CD1c-positive myeloid dendritic cell (primary cell): Measurements from ENCODE around the gene ATP11C.
A peak's percentile ranks its signal among the peaks of the same experiment; 100 is the strongest.
"Not testable (repeated sequence)": the region's sequence is repeated elsewhere in the genome, so short reads cannot be mapped to it uniquely, and the experiment has no call there.

Source experiments
- DNase-seq: peaks from one replicate; pipeline ENCODE4 v3.0.0-alpha.2; 2016; ENCODE audit errors: extremely low spot score

ATP11C gene

DNA sequence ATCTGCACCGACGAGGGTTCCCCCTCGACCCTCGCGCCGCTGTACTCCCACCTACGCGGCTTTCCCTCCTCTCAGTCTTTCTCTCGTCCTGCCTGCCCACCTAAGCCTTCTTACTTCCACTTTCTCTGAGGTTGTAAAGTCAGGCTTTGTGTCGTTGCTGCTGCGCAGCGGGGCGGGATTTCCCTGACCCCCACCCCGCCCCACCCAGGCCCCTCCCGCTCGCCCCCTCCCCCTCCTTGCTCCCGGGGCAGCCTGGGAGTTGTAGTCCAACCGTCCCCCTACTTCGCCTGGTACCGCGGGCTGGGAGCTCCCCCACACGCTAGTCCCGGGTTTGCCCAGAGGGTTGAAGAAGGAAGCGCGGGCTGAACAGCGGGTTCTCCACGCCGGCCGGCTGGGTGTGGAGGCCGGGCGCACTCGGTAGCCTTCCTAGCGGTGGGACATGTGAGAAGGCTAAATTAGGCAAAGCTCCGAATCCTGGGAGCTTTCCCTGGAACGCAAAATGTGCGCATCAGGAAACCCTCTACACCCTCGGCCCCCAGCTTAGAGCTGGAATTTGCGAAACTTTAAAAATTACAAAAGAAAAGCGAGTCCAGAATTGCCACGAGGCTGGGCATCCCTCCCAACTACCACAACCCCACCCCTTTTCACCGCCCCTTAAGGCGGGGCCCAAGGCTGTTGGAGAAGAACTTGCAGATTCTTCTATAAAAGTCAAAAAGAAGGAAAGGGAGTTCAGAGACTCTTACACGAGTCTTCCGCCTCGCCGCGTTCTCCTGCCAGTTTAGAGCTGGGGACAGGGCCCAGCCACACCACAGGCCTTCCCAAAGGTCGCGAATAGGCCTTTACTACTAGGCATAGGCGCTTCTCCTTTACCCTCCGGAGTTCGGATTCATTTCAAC, at the start of gene ATP11C:
Gene ATP11C (minus strand): TSS at position 153 of the 896 bp plus-strand sequence. CDS start 1,011 bp downstream, outside the sequence.
- peak; percentile 85 for DNase-seq

DNA sequence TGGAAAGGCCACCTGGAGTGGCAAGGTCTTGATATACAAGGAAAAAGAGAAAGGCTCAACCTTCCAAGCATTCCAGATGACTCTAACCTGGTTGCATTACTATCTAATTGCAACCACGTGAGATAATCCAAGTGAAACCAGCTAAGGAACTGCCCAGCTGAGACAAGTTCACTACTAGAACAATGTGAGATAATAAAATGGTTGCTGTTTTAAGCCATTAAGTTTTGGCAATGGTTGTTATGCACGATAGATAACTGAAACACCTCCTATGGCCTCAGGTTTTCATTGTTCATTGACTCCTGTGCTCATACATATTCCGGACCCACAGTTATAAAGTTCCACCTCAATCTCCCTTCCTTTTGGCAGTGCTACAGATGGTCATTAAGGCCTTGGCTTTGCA, 41.6 kb upstream of the ATP11C start:
- no peak for DNase-seq

DNA sequence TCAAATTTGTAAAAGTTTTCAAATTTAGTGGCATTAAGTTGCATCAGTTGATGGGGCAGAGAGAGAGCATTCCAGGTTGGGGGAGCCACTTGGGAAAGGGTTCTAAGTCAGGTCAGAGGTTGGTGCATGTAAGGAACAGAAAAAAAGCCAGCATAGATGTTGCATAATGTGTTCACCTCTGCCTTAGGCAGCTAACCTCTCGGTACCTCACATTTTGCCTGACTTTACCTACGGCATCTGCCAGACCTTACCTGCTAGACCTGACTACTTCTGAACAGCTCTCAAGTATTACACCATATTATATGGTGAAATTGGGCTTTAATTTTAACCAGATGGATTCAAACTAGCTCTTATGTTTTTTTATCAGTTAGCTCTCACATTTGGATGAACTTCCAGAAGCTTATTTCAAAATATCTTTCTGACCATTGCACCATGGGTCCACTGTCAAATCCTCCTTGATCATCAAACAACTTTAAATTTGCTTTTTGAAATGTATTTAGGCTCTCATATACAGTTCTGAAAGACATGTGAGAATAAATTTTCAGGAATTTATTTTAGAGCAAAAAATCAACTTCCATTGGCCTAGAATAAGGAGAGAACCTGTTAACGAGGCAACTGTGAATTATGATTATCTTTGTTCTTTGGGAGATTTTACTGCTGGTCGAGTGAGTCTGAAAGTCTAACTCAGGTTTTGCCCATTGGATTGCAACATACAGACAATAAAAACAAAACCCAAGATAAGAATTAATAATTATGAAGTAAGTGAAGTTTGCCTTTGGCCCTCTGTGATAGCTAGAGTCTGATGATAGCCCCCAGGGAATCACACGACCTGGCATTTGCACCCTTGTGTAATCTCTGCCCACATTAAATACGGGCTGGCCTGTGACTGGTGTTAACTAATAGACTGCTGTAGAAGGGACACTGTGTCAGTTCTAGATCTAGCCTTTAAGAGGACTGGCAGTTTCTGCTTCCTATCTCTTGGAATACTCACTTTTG, 40.1 kb upstream of the ATP11C start:
- DNase-seq, result no peak

DNA sequence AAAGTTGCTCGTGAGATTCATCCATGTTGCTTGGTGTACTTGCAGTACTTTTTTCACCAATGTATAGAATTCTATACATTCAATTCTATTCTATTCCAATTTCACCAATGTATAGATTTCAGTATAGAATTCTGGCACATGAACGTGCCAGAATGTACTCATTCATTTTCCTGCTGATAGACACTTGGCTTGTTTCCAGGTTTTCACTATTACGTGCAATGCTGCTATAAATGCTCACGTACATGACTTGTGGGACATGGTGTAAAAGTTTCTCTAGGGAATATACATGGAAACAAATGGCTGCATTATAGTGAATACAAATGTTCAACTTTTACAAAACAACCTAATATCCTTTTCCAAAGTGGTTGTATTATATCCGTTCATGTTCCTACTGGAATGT, 39.3 kb upstream of the ATP11C start:
- DNase-seq, result no peak

DNA sequence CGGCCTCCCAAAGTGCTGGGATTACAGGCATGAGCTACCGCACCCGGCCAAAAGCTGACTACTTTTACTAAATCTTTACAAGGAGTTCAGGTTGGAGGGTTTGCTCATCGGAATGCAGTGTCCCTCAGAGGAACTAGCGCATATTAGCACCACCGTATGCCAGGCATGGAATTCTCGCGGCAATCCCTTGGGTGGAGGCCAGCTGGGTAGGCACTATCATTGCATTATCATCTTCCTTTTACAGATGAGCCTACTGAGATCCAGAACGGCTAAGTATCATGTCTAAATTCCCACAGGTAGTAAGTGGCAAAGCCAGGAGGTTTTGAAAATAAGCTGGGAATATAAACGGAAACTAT, 38.5 kb upstream of the ATP11C start:
- no peak for DNase-seq

DNA sequence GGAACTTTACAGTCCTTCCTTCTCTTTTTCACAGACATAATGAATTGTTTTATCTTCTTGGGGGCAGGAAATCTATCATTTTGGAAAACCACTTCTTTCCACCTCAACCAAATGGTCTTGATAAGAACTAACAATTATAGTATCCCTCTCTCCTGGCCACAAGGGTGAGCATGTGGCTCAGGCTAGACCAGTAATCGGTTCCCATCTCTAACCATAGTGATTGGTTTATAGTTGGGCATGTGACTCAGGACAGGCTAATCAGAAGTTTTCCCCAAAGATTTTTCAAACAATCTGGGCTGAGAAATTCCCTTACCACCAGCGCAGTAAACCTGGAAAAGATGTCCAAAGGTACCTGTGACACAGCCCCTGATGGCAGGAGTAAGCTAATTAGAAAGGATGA, 36.4 kb upstream of the ATP11C start:
- no peak for DNase-seq

DNA sequence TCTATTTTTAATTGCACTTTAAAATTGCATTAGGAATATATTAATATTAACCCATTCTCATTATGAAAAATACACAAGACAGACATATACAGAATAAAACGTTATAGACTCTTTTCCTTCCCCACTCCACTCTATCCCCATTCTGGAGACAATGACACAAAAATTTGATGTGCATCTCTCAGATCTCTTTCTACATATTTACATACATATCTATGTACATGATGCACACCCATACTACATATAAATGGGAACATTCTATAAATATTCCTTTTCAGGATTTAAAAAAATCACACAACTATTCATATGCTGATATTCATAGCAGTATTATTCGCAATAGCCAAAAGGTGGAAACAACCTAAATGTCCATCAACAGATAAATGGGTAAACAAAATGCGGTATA, 34.9 kb upstream of the ATP11C start:
- no peak for DNase-seq

DNA sequence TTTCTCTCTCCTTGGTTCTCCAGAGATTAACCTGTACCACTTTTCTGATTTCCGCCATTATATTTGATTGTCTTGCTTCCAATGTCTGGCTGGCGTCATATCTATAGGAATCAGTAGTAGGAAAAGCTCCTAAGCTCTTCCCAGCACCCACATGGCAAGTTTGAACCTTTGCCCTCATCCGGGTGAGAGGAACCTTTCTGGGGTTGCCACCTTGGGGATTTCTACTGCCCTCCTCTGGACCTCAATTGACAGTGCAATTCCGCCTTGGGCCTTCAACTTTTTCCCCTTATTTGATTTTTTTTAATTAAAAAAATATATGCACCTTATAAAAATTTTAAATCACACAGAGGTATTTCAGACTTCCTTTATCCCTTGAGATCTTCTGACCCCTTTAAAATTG, 34.4 kb upstream of the ATP11C start:
- DNase-seq, result no peak

DNA sequence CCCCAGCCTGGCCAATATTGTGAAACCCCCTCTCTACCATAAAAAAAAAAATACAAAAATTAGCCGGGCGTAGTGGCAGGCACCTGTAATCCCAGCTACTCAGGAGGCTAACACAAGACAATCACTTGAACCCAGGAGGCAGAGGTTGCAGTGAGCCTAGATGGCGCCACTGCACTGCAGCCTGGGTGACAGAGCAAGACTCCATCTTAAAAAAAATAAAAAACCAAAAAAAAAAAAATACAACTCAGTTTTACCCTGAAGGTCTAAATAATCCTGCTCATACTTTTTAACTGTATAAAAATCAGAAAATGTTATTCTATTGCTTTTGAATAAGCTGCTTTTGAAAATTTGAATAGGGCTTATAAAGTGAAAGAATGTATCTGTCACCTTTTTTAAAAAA, 33.3 kb upstream of the ATP11C start:
- not testable (repeated sequence) for DNase-seq

DNA sequence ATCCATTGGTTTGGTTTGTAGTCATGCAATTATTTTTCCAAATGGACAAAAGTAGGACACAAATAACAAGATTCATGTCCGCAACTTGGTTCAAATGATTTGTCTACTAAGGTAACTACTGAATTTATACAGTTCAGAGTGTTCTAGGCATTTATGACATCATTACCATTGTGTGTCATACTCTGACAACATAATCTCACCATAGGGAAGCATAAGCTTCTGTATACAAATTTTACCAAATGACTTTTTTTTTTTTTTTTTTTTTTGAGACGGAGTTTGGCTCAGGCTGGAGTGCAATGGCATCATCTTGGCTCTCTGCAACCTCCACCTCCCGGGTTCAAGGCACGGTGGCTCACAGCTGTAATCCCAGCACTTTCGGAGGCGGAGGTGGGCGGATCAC, 32.6 kb upstream of the ATP11C start, which contains the start of gene CXorf66:
Gene CXorf66 (minus strand): TSS at position 101 of the 400 bp plus-strand sequence. CDS start 25 bp downstream, at position 76.
- DNase-seq, result no peak

DNA sequence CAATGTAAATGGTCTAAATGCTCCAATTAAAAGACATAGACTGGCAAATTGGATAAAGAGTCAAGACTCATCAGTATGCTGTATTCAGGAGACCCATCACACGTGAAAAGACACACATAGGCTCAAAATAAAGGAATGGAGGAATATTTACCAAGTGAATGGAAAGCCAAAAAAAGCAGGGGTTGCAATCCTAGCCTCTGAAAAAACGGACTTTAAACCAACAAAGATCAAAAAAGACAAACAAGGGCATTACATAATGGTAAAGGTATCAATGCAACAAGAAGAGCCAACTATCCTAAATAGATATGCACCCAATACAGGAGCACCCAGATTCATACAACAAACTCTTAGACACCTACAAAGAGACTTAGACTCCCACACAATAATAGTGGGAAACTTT, 28.2 kb upstream of the ATP11C start:
- DNase-seq, result not testable (repeated sequence)

DNA sequence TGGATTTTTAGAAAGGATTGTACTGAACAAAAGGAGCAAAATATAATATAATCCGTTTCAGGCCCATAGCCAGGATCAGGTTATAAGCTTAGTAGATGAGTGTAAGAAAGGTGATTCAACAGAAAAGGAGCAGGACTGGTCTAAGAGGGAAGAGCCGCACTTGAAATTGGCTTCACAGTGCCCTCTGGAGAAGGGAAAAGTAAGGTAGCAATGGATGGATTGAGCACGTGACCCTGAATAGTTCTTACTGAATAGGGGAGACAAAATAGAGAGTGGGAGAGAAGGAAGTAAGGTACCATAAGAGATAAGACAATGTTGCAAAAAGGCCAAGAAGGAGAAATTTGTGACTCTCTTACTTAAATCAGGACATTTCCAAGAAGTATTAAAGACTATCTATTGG, 16.9 kb upstream of the ATP11C start:
- DNase-seq, result no peak

DNA sequence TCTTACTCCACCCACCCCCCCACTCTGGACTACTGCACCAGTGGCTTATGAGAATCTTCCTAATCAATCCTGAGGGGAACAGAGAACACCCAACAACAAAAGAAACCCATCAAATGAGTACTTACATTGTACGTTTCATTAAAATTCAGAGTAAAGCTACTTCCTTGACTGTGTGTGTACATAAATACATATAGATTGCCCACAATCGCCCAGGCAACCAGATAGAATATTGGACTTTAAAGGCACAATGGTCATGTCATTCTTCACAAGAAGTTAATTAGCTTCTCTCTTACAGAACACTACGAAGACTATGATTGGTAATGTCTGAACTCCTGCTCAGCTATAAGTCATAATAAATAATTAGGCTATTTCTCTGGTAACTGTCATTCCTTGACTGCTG, 12.2 kb upstream of the ATP11C start:
- no peak for DNase-seq

DNA sequence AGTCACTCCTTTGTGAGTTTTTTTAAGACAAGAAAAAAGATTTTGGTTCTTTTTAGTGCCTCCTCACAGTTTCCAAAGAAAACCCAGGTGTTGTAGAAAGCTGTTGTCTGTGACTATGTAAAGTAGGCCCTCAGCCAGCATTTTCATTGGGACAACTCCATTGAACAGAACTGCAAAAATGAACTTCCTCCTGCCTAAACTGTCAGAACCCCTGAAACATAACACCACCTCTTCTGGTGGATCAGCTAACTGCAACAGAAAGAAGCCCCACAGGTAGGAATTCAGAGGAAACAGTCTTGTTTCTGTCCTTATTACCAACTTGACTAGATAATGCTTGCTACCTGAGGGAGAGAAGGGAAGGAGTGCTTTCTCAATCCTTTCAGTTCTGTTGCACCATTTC, 3.4 kb upstream of the ATP11C start:
- no peak for DNase-seq

DNA sequence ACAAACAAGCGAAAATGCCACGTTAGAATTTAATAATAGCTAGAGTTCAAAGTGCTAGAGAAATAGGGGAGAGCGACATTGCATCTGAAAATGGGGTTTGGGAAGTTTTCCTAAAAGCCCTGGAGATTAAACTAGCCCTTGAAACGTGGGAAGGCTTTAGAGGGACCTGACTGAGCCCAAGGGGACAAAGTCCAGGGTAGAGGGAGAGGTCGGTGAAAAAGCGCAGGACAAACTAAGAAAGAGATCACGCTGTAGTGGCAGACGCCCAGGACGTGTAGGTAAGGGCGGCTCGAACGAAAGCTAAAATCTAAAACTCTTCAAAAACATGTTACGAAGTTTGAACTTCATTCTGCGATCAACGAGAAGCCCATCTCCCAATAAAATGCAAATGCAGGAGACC, 1.1 kb upstream of the ATP11C start:
- DNase-seq, result no peak

DNA sequence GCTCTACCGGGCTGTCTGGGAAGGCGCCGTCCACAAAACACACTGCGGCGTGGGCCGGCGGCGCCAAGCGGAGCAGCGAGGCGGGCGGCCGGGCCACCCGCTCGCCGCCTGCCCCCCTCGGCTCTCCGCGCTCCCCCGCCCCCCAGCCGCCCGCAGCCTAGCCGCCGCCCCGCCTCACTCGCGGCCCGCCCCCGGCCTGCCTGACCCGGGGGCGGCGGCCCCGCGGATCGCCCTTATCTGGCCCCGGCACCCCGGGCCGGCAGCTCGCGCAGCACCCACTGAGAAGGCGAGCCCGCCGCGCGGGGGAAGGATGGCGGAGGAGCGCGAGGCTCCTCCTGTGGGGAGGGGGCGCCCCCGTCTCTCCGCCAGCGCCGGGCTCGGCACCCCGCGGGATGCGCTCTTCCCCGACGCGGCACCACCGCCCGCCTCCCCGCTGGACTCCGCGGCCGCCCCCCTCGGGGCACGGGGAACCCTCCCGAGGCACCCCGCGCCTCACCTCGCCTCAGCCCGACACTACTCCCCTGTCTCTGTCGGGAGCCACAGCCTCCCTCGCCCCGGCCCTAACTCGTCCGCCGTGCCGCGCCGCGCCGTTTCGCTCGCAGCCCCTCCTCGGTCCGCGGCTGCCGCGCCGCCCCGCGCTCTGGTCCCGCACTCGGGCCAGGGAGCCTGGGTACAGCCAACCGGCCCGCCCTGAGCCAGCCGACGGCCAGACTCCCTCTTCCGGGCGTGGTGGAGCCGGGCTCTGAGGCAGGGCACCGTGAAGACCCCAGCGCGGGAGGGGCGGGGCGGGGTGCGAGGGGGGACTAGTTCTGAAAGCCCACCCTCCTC, 566 bp downstream of the ATP11C start:
- peak; percentile 45 for DNase-seq

DNA sequence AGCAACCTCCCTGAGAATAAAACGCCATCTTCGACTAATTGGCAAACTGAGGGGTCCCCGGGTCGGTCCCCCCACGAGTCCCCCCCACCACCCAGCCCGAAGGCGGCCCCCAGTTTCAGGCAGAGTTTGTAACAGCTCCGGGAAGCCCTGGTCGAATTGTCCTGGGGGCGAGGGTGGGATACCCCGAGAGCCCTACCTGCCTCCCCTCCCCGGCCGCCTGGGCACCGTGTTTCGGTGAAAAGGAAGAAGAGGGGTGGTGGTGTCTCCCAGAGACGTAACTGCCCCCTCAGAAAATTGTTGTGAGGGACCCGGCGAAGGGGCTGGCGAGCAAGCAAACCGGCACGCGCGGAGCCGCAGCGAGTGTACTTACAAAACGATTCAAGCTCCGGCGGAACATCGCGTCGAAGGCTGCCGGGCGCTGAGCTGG, 1.2 kb downstream of the ATP11C start:
- no peak for DNase-seq

DNA sequence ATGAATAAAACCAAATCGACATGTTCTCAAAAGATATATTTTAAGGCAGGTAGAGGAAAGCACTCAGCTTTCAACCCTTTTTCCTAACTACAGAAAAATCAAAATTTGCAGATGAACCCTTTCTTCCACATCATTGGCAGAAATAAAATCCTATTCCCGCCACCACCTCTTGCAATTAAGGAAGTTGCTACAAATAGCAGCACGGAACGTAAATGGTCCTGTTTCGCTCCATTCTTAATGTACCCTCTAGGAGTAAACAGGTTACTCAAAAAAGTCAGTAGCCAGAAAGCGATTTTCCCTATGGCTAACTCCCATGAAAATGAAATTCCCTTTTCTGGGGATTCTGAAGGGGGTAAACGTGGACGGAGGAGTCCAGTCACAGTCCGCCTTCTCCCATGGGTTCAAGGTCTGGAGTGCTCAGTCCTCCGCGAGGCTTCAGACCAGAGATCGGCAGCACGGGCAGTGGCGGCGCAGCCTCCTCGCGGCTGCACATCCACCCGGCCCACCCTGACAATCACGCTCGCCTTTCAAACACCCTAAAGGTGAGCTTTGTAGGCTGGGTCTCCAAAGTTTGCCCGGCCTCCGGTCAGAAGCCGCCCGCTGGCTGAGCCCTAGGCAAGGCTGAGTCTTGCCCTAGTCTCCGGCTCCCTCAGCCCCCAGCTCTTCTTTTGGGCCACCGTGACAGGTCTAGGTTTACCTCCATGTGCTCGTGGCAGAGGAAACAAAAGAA, 1.8 kb downstream of the ATP11C start:
- peak; percentile 23 for DNase-seq

DNA sequence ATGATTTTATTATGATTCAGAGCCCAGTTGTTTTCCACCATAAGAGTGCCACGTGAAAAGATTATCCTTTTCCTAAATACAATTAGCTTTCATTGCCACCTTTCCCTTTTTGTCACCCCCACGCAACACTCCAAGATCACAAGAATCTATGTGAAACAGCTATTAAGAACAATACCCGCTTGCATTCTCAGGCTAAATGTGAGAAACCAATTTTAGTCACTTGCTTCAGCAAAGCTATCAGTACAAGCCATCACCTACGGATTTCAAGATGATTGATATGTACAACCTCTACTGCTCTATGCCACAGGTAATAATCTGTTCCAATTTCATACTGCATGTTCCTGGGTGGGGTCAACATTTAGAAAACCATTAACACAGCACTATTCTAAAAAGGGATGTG, 2.5 kb downstream of the ATP11C start:
- DNase-seq, result no peak

DNA sequence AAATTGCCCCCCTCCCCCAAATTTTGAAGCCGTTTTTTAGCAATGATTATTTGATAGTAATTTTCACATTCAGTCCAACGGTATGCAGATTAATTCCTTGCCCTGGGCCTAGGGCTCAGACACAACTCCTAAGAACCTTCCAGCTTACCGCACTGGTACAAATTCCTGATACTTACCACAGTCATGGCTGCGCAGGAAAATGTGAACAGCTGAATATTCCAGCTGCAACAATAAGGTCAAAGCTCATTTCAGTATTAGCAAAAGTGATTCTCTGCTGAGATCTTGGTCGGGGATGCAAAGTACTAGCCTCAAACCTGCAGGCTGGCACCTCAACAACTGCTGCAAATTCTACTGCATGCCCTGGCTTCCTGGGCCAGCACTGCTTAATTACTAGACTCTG, 3.0 kb downstream of the ATP11C start:
- DNase-seq, result no peak

DNA sequence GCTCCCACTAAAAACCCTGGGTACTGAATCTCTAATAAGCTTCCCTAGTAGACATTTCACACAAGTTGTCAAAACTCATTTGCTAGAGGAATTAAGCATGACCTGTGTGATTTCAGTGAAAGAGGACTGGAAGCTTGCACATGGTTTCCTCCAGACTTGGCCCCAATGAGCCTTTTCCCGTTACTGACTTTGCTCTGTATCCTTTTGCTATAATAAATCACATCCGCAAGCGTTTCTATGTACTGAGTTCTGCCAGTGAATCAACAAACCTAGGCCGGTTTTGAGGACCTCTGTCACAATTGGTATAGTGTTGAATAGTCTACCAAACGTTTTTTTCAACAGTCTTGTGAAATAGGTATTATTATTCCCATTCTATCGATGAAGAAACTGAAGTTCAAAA, 8.2 kb downstream of the ATP11C start:
- DNase-seq, result no peak
